ENCODE data around the gene HDAC4. TPM values are rescaled to one million over a fixed set of nuclear protein-coding genes. Genes with fewer than 3 reads are reported as not detected.

HDAC4 gene
- total RNA-seq, 4 donors from 2014 or later: 24.8 to 82.9 (median 41.3) TPM

- no peak for TF ChIP-seq CTCF (IDR thresholded peaks at IDR 0.05; ENCODE audit: low read depth)
These were observed 31.1 kb downstream of the HDAC4 start for GRCh38 chr2:239369631-239370161.

GRCh38 chr2:239368906-239369552 is 31.8 kb downstream of the HDAC4 start:
- no peak for TF ChIP-seq CTCF (IDR thresholded peaks at IDR 0.05; ENCODE audit: low read depth)

- no peak for TF ChIP-seq CTCF (IDR thresholded peaks at IDR 0.05; ENCODE audit: low read depth)
These were observed 32.5 kb downstream of the HDAC4 start for GRCh38 chr2:239368321-239368720.

DNA sequence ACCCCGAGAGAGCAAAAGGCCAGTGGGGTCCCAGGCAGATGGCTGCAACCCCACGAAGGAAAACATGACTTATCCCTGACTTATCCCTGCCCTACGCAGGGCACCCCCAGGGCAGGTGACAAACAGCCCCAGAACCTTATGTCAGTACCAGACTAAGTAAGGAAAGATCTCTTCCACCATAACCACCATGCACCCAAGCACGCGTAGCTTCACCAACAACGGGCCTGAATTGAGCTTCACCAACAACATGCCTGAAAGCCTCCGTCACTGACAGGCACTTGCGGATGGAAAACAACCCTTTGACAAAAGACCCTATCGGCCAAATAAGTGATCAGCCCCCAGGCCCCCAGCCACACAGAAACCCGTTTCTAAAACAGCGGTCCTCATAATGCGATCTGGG is 34.1 kb downstream of the HDAC4 start:
- no peak for TF ChIP-seq CTCF (IDR thresholded peaks at IDR 0.05; ENCODE audit: low read depth)

- TF ChIP-seq CTCF (IDR thresholded peaks at IDR 0.05; ENCODE audit: low read depth): no peak
These were observed 34.9 kb downstream of the HDAC4 start for GRCh38 chr2:239365782-239366435.

DNA sequence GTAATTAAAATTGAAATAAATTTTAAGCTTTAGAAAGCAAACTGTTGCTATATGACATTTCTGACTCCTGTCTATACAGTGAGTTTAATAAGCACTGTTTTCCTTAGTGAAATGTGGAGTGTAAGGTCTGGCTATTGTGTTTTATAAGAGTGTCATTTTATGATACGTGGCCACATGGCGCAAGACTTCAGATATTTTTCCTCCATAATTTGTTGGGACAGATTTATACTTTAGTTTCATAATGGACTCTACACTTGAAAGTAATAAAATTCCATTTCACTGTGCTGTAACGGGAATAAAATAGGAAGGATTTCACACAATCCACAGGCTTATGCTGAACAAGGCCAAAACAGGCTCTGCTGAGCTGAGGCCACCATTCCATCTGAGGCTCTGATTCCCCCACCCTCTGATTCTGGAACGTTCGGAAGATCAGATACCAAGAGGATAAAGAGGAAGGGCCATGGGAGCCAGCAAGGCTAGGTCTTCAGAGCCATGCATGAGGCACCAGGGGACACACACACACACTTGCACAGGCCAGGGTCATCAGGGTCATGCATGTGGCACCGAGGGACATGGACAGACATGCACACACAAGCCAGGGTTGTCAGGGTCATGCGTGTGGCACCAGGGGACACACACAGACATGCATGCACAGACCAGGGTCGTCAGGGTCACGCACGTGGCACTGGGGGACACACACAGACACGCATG is 35.6 kb downstream of the HDAC4 start:
- TF ChIP-seq CTCF (IDR thresholded peaks at IDR 0.05; ENCODE audit: low read depth): no peak

Data from subcutaneous adipose tissue (tissue), 4 donors.